ENCODE results near the gene DNAH3. TPM values are rescaled to one million over a fixed set of nuclear protein-coding genes. Genes with fewer than 3 reads are reported as not detected.

The DNAH3 gene
- total and polyA plus RNA-seq, 2 of the 13 experiments (the other 11 are each of a cell fraction or from before 2014, with no cell fraction given) = 0.07 to 0.08 TPM

DNA sequence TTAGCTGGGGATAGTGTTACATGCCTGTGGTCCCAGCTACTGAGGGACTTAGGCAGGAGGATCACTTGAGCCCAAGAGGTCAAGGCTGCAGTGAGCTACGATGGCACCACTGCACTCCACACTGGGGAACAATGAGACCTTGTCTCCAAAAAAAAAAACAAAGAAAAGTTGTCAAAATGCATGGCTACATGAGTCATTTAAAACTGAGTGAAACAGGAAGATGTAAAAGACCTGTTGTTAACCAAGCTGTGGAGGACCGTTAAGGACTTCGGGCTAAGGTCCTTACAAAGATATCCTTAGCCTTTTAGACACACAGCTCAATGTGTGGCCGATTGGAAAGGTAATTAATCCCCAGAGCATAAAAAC, 35.7 kb upstream of the DNAH3 start (continued):
- TF ChIP-seq ZNF20 (CRISPR knock-in tag; IDR thresholded peaks at IDR 0.05) (no peak), HNF4A (CRISPR knock-in tag; IDR thresholded peaks at IDR 0.05) (peak; percentile 89), RAD21 (CRISPR knock-in tag; IDR thresholded peaks at IDR 0.05) (no peak), EHMT2 (IDR thresholded peaks at IDR 0.05; ENCODE audit: borderline replicate concordance, low read depth, low read length) (no peak; the same call in 1 of the 2 replicates), SRY (CRISPR knock-in tag; IDR thresholded peaks at IDR 0.05) (no peak), ZNF607 (CRISPR knock-in tag; IDR thresholded peaks at IDR 0.05; ENCODE audit: borderline replicate concordance) (no peak), ASH2L (IDR thresholded peaks at IDR 0.05; ENCODE audit: insufficient read length, low read depth, low read length) (peak; percentile 55), ZNF644 (CRISPR knock-in tag; IDR thresholded peaks at IDR 0.05; ENCODE audit: low read depth) (peak; percentile 94), SIX4 (CRISPR knock-in tag; IDR thresholded peaks at IDR 0.05) (peak; percentile 87), IRF2 (CRISPR knock-in tag; IDR thresholded peaks at IDR 0.05) (peak; percentile 58; the same call in 1 of the 2 replicates), ZNF121 (CRISPR knock-in tag; IDR thresholded peaks at IDR 0.05) (peak; percentile 58), SMC3 (IDR thresholded peaks at IDR 0.05; ENCODE audit: low read length) (0 out of 2 replicates have a peak, but pooled peaks have one; percentile 16)
- TF ChIP-seq, protein P1, sequence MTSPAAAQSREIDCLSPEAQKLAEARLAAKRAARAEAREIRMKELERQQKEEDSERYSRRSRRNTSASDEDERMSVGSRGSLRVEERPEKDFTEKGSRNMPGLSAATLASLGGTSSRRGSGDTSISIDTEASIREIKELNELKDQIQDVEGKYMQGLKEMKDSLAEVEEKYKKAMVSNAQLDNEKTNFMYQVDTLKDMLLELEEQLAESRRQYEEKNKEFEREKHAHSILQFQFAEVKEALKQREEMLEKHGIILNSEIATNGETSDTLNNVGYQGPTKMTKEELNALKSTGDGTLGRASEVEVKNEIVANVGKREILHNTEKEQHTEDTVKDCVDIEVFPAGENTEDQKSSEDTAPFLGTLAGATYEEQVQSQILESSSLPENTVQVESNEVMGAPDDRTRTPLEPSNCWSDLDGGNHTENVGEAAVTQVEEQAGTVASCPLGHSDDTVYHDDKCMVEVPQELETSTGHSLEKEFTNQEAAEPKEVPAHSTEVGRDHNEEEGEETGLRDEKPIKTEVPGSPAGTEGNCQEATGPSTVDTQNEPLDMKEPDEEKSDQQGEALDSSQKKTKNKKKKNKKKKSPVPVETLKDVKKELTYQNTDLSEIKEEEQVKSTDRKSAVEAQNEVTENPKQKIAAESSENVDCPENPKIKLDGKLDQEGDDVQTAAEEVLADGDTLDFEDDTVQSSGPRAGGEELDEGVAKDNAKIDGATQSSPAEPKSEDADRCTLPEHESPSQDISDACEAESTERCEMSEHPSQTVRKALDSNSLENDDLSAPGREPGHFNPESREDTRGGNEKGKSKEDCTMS (CRISPR knock-in tag; conservative IDR thresholded peaks at IDR 0.05) = no peak
- TF ChIP-seq, protein P2, sequence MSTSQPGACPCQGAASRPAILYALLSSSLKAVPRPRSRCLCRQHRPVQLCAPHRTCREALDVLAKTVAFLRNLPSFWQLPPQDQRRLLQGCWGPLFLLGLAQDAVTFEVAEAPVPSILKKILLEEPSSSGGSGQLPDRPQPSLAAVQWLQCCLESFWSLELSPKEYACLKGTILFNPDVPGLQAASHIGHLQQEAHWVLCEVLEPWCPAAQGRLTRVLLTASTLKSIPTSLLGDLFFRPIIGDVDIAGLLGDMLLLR (CRISPR knock-in tag; IDR thresholded peaks at IDR 0.05) = 0 out of 2 replicates have a peak, but pooled peaks have one; percentile 9
- TF ChIP-seq, protein P3, sequence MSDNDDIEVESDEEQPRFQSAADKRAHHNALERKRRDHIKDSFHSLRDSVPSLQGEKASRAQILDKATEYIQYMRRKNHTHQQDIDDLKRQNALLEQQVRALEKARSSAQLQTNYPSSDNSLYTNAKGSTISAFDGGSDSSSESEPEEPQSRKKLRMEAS (IDR thresholded peaks at IDR 0.05) = peak; percentile 29
- TF ChIP-seq, protein P4, sequence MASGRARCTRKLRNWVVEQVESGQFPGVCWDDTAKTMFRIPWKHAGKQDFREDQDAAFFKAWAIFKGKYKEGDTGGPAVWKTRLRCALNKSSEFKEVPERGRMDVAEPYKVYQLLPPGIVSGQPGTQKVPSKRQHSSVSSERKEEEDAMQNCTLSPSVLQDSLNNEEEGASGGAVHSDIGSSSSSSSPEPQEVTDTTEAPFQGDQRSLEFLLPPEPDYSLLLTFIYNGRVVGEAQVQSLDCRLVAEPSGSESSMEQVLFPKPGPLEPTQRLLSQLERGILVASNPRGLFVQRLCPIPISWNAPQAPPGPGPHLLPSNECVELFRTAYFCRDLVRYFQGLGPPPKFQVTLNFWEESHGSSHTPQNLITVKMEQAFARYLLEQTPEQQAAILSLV (CRISPR knock-in tag; IDR thresholded peaks at IDR 0.05; ENCODE audit: borderline replicate concordance) = no peak
- TF ChIP-seq, protein P5, sequence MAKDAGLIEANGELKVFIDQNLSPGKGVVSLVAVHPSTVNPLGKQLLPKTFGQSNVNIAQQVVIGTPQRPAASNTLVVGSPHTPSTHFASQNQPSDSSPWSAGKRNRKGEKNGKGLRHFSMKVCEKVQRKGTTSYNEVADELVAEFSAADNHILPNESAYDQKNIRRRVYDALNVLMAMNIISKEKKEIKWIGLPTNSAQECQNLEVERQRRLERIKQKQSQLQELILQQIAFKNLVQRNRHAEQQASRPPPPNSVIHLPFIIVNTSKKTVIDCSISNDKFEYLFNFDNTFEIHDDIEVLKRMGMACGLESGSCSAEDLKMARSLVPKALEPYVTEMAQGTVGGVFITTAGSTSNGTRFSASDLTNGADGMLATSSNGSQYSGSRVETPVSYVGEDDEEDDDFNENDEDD (CRISPR knock-in tag; IDR thresholded peaks at IDR 0.05; ENCODE audit: borderline replicate concordance) = peak; percentile 52; the same call in 1 of the 2 replicates
- TF ChIP-seq, protein P6, sequence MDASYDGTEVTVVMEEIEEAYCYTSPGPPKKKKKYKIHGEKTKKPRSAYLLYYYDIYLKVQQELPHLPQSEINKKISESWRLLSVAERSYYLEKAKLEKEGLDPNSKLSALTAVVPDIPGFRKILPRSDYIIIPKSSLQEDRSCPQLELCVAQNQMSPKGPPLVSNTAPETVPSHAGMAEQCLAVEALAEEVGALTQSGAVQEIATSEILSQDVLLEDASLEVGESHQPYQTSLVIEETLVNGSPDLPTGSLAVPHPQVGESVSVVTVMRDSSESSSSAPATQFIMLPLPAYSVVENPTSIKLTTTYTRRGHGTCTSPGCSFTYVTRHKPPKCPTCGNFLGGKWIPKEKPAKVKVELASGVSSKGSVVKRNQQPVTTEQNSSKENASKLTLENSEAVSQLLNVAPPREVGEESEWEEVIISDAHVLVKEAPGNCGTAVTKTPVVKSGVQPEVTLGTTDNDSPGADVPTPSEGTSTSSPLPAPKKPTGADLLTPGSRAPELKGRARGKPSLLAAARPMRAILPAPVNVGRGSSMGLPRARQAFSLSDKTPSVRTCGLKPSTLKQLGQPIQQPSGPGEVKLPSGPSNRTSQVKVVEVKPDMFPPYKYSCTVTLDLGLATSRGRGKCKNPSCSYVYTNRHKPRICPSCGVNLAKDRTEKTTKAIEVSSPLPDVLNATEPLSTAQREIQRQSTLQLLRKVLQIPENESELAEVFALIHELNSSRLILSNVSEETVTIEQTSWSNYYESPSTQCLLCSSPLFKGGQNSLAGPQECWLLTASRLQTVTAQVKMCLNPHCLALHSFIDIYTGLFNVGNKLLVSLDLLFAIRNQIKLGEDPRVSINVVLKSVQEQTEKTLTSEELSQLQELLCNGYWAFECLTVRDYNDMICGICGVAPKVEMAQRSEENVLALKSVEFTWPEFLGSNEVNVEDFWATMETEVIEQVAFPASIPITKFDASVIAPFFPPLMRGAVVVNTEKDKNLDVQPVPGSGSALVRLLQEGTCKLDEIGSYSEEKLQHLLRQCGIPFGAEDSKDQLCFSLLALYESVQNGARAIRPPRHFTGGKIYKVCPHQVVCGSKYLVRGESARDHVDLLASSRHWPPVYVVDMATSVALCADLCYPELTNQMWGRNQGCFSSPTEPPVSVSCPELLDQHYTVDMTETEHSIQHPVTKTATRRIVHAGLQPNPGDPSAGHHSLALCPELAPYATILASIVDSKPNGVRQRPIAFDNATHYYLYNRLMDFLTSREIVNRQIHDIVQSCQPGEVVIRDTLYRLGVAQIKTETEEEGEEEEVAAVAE (CRISPR knock-in tag; IDR thresholded peaks at IDR 0.05; ENCODE audit: borderline replicate concordance) = no peak
- TF ChIP-seq, protein P7, sequence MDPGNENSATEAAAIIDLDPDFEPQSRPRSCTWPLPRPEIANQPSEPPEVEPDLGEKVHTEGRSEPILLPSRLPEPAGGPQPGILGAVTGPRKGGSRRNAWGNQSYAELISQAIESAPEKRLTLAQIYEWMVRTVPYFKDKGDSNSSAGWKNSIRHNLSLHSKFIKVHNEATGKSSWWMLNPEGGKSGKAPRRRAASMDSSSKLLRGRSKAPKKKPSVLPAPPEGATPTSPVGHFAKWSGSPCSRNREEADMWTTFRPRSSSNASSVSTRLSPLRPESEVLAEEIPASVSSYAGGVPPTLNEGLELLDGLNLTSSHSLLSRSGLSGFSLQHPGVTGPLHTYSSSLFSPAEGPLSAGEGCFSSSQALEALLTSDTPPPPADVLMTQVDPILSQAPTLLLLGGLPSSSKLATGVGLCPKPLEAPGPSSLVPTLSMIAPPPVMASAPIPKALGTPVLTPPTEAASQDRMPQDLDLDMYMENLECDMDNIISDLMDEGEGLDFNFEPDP (CRISPR knock-in tag; conservative IDR thresholded peaks at IDR 0.05) = no peak

Measured in HepG2 (cell line).